ENCODE results near the gene NFE2L2. TPM values are rescaled to one million over a fixed set of nuclear protein-coding genes. Genes with fewer than 3 reads are reported as not detected.

NFE2L2 gene
- total and polyA plus RNA-seq, 12 donors, result 26.4 to 67.9 (median 54.9) TPM

GRCh38 chr2:177184606-177185005 lies 79.9 kb downstream of the NFE2L2 start:
- no peak overlapping the region for H3K4me3 ChIP-seq
- peaks cover 0 to 17% (median 0%) of the 10 kb centered on the region in 9 donors for H3K4me1 ChIP-seq
- no peak overlapping the region for H3K27ac ChIP-seq
- intact Hi-C loops (cut with DNase I), result no loop called here
- H3K9me3 ChIP-seq, result no peaks in the 10 kb centered on the region
- WGBS, 2 donors, result 88 to 92% methylated on average over 1 of the region's 1 CpG
- no peaks in the 10 kb centered on the region for H3K27me3 ChIP-seq
- no peaks in the 10 kb centered on the region for H3K36me3 ChIP-seq
- ATAC-seq (no peak), DNase-seq (no peak)
- TF ChIP-seq CTCF (IDR thresholded peaks at IDR 0.05), result no peak

DNA sequence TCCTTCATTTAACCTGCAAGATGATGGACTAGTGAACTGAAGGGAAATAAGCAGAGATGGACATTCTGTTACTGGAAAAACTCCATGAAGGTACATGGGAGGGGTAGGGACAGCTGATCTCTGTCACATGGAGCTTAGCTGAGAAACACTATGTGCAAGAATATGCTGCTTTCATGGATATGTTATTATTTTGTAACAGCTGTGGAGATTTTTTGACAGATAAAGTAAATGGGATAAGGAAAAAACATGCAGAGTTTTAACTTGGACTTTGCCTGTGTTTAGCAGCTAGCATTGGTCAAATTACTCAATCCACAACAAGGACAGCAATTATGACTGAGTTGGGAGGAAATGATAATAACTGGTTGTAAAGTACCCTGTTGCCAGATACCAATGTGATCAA lies 80.7 kb downstream of the NFE2L2 start:
- ATAC-seq (no peak), DNase-seq (no peak)
- no peaks in the 10 kb centered on the region for H3K9me3 ChIP-seq
- no peak overlapping the region for H3K27ac ChIP-seq
- H3K4me1 ChIP-seq, result peaks cover 0 to 17% (median 0%) of the 10 kb centered on the region in 9 donors
- H3K36me3 ChIP-seq, result no peaks in the 10 kb centered on the region
- H3K27me3 ChIP-seq, result no peaks in the 10 kb centered on the region
- TF ChIP-seq CTCF (IDR thresholded peaks at IDR 0.05), result no peak
- no peak overlapping the region for H3K4me3 ChIP-seq
- intact Hi-C loops (cut with DNase I), result no loop called here

Small RNA genes within 50 kb of the gene (microRNA-seq; reads per million reads assigned to microRNA genes)
- gene MIR3128, result 0 reads per million in 2 donors
- gene MIR6512, result 0.51 to 0.60 reads per million in 2 donors

Other genes starting within 250 kb of the NFE2L2 start
- gene HNRNPA3, start 51.9 kb downstream of the NFE2L2 start, total RNA-seq, result 10 to 100 TPM; 63.7 to 93.8 (median 77.6) TPM
- gene HNRNPA3, start 51.9 kb downstream of the NFE2L2 start, polyA plus RNA-seq, result 10 to 100 TPM; 78.3 to 93.7 TPM
- gene AGPS, start 128.0 kb upstream of the NFE2L2 start, total RNA-seq, result 10 to 100 TPM; 23.1 to 32.0 (median 28.9) TPM
- 1 to 10 TPM; 4.6 to 7.1 TPM for gene AGPS, start 128.0 kb upstream of the NFE2L2 start, polyA plus RNA-seq

All from heart right ventricle (tissue), 16 donors.